ENCODE data around the gene SYCP3.

Gene SYCP3

GRCh38 chr12:101696251-101697196 lies 42.7 kb downstream of the SYCP3 start:
- no peak for ATAC-seq
- TF ChIP-seq TSHZ2 (CRISPR knock-in tag; IDR thresholded peaks at IDR 0.05) = no peak
- TF ChIP-seq CSRNP3 (CRISPR knock-in tag; IDR thresholded peaks at IDR 0.05) = no peak
- no peak for TF ChIP-seq TCF4 (CRISPR knock-in tag; IDR thresholded peaks at IDR 0.05; ENCODE audit: borderline replicate concordance)
- TF ChIP-seq BACH2 (CRISPR knock-in tag; IDR thresholded peaks at IDR 0.05; ENCODE audit: borderline replicate concordance) = no peak
- TF ChIP-seq CREB5 (CRISPR knock-in tag; IDR thresholded peaks at IDR 0.05; ENCODE audit: low read depth) = no peak

- ATAC-seq = no peak
- TF ChIP-seq PPARA (CRISPR knock-in tag; IDR thresholded peaks at IDR 0.05; ENCODE audit: borderline replicate concordance) (no peak), CREB5 (CRISPR knock-in tag; IDR thresholded peaks at IDR 0.05; ENCODE audit: low read depth) (no peak), ARNTL (CRISPR knock-in tag; IDR thresholded peaks at IDR 0.05; ENCODE audit: borderline replicate concordance, low read depth) (no peak)
These were observed 43.6 kb downstream of the SYCP3 start for GRCh38 chr12:101695706-101696105.

- TF ChIP-seq ISL1 (CRISPR knock-in tag; IDR thresholded peaks at IDR 0.05) (no peak), BACH2 (CRISPR knock-in tag; IDR thresholded peaks at IDR 0.05; ENCODE audit: borderline replicate concordance) (no peak), TOX (CRISPR knock-in tag; IDR thresholded peaks at IDR 0.05; ENCODE audit: borderline replicate concordance) (no peak), ZNF8 (CRISPR knock-in tag; IDR thresholded peaks at IDR 0.05) (no peak), ZNF565 (CRISPR knock-in tag; conservative IDR thresholded peaks at IDR 0.05; ENCODE audit: low read depth) (no peak), CSDC2 (CRISPR knock-in tag; IDR thresholded peaks at IDR 0.05) (no peak), ARNTL (CRISPR knock-in tag; IDR thresholded peaks at IDR 0.05; ENCODE audit: borderline replicate concordance, low read depth) (no peak), OSR1 (CRISPR knock-in tag; IDR thresholded peaks at IDR 0.05) (no peak), RARB (CRISPR knock-in tag; IDR thresholded peaks at IDR 0.05) (no peak), TSHZ2 (CRISPR knock-in tag; IDR thresholded peaks at IDR 0.05) (no peak), ZC3H10 (CRISPR knock-in tag; IDR thresholded peaks at IDR 0.05) (no peak), SNAI2 (CRISPR knock-in tag; IDR thresholded peaks at IDR 0.05) (no peak), TCF4 (CRISPR knock-in tag; IDR thresholded peaks at IDR 0.05; ENCODE audit: borderline replicate concordance) (no peak), ZNF70 (CRISPR knock-in tag; IDR thresholded peaks at IDR 0.05) (no peak)
- ATAC-seq = no peak
These were observed 44.3 kb downstream of the SYCP3 start for GRCh38 chr12:101694986-101695385.
